CD4-positive, alpha-beta T cell treated with Interleukin-4 for 4 hours (primary cell): ENCODE results near the gene TCF19.

Source experiments
- DNase-seq: peaks from one replicate; pipeline ENCODE4 v3.0.0-alpha.2; 2020

The TCF19 gene

DNA sequence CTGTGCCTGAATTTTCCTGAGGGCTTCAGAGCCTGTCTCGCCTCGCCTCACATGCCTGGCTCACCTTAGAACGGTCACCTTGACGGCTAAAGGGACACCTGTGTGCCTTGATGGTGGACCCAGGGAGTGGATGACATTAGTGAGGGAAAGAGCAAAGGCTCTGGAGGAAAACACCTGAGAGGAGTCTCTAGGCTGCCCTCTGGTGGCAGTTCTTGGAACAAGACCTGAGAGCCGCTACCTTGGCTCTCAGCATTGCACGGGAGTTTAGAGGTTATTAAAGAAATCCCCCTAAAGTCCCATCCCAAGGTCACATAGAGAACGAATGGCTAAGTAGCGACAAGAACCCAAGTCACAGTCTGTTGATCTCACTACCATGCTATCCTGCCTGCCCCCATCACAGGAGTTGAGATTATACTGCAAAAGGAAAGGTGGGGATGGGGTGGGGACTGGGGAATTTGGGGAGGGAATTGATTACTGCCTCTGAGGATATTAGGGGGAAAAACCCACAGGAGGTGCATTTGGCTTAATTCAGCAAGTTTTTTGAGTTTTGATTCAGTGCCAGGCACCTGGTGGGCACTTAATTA lies 30.2 kb upstream of the TCF19 start:
- peak; percentile 74 for DNase-seq

DNA sequence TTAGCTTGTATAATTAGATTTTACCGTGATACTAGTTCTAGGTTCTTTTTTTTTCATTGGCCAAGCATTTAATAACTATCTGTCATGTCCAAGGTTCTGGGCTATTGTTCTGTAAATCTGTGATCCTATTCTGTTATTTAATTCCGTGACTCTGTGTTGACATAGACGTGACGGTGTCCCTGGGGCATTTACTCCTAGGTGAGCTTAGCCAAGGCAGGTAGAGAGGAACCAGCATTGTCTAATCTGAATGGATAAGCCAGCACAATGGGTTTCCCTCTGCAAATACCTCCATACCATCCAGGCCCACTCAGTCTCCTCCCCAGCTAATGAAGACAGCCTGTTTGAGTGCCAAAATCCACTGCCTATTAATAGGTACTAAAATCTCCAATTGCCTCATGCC lies 29.3 kb upstream of the TCF19 start:
- DNase-seq = no peak

DNA sequence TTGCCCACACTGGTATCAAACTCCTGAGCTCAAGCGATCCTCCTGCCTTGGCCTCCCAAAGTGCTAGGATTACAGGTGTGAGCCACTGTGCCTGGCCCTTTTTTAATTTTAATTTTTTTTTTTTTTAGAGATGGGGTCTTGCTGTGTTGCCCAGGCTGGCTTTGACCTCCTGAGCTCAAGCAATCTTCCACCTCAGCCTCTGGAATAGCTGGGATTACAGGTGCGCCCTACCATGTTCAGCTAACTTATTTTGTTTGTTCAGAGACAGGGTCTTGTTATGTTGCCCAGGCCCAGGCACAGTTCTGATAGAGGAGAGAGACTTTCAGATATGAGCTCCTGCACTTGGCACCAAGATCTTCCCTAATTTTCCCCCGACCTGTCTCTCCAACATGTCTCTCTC lies 27.6 kb upstream of the TCF19 start:
- no peak for DNase-seq

DNA sequence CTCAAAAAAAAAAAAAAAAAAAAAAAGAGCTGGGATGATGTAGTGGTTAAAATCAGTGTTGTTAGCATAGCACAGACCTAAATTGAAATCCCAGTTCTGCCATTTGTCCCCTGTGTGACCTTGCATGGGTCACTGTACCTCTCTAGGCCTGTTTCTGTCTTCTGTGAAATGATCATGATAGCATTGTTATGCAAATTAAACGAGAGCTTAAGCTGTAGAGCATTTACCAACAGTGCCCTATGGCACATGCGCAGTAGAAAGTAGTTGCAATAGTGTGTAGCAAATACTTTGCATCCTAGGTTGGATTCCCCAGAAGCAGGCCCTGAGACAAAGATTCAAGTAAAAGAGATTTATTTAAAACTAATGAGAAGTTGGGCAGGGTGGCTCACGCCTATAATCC lies 26.8 kb upstream of the TCF19 start:
- no peak for DNase-seq

DNA sequence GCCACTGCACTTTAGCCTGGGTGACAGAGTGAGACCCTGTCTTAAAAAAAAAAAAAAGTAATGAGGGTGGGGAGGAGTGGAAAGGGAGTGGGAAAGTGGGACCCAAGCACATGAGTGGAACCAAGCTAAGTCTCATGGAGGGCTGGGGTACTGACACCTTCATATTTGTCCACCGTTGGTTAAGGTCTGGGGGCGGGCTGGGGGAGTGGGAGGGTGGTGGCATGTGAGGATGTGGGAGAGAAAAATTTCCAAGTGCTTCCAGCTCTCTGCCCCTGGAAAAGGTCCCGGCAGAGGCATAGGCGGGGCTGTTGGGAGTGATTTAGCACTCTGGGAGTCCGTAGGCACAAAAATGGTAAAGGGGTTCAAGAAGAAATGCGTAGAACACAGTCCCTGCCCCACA lies 25.6 kb upstream of the TCF19 start:
- no peak for DNase-seq

DNA sequence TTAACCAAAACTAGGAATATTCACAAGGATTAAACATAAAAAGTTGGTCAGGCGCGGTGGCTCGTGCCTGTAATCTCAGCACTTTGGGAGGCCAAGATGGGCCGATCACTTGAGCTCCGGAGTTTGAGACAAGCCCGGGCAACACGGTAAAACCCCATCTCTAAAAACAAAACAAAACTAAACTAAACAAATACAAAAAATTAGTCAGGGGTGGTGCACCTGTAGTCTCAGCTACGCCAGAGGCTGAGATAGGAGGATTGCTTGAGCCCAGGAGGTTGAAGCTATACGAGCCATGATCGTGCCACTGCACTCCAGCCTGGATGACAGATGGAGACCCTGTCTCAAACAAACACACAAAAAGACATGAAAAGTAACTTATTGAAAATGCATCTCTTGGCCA lies 22.7 kb upstream of the TCF19 start:
- DNase-seq = no peak

DNA sequence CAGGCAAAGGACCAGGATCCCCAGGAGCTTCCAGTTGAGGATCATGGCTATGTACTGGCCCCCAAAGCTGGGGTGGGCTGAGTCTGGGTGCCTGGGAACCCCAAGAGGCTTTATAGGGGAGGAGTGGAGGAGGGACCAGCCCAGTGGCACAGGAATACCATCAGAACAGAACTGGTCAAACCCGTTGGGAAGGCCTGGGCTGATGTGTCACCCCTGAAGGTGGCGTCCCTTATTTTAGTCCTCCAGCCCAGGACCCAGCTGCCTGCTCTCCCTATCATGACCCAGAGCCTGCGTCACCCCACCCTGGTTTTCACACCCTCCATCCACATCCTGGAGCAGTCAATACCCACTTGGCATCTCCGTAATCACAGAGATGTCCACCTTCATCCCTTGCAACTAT lies 19.4 kb upstream of the TCF19 start, which contains the start of gene PSORS1C2:
Gene PSORS1C2 (minus strand): TSS at position 85 of the 400 bp plus-strand sequence. CDS start 40 bp downstream, at position 45.
- DNase-seq = no peak

DNA sequence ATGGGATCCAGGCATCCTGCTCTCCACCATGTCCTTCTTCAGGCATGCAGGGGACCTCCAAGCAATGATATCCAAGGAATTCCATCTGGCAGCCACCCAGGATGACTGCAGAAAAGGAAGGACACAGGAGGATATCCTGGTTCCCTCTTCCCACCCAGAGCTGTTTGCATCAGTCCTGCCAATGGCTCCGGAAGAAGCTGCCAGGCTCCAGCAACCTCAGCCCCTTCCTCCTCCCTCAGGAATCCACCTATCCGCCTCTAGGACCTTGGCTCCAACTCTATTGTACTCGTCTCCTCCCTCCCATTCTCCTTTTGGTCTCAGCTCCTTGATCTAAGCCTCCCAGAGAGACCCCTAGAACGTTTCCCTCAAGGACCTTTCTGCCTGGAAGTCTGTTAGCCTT lies 18.8 kb upstream of the TCF19 start:
- no peak for DNase-seq

DNA sequence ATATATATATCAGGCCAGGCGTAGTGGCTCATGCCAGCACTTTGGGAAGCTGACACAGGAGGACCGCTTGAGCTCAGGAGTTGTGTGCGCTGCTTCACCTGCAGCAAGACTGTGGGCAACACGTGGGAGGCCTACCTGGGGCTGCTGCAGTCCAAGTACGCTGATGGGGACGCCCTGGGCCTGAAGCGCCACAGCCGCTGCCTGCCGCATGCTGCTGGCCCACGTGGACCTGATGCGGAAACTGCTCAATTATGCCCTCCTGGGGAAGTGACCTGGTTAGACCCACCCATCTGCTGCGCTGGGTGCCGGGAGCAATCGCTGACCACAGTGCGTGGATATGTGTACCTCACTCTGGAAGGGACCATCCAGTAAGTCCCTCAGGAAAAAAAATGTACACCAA lies 17.7 kb upstream of the TCF19 start:
- DNase-seq = no peak

DNA sequence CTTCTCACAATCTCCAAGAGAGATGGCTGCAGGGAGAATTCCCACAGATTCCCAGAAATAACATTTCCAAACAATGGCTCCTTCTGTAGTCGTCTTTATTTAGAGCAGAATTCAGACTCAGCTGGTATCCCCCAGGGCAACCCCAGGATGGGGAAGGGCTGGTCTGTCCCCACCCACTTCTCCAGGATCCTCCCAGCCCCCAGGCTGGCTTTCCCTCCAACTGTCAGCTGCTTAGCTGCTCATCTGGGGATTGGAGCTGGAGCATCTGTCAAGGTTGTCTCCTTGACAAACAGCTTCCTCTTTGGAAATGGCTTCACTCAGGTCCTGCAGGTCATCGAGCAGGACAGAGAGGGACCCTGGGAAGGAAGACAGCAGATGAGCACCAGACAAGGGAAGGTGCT lies 16.0 kb upstream of the TCF19 start:
- DNase-seq = no peak

DNA sequence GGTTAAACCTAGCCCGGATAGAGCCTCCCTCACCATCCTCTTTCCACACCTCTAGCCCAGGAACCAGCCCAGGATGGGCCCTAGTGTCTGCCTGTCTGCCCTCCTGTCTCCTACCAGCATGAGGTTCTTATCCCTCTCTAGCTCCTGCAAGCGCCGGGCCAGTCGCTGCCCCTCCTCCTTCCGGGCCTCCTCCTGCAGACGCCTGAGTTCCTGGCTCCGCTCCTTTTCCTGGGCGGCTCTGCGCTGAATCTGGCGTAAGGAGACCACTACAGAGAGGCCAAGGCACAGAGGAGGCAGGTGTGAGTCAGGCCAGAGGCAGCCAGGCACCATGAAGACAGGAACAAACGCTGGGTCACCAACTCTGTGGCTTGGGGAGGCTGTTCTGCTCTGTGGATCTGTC lies 15.2 kb upstream of the TCF19 start:
- no peak for DNase-seq

DNA sequence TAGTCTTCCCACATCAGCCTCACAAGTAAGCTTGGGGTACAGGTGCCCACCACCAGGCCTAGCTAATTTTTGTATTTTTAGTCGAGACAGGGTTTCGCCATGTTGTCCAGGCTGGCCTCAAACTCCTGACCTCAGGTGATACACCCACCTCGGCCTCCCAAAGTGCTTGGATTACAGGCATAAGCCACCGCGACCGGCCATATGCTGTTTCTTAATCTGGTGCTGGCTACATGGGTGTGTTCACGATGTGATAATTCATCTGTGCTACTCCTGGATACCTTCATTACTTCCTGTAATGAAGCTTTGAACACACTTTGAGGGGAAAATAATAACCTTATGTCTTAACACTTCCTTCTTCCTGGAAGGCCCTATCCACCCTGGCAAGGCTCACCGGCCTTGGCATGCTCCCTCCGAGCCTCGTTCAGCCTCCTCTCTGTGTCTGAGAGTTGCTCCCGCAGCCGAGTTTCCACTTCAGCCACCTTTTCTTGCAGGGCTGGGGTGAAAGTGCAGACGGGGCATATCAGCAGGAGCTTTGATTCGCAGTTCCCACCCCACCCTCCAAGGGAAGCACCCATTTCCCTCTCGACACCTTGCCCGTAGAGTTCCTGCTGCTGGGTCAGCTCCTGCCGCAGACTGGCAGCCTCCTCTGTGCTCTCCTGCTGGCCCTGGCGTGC lies 14.0 kb upstream of the TCF19 start:
- no peak for DNase-seq

DNA sequence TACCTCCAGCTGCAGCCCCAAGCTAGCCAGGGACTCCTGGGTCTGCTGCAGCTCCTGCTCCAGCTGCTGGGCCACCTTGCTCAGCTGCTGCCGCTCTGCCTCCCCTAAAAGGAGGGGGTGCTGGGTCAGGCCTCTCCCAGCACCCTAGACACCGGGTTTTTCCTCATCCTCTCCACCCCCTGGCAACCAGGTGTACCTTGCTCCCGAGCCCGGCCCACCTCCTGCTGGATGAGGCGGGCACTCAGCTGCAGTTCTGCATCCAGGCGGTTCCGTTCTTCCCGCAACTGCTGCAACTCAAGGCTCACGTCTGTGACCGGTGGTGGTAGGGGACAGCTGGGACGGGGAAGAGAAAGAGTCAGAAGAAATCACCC lies 13.4 kb upstream of the TCF19 start:
- no peak for DNase-seq

DNA sequence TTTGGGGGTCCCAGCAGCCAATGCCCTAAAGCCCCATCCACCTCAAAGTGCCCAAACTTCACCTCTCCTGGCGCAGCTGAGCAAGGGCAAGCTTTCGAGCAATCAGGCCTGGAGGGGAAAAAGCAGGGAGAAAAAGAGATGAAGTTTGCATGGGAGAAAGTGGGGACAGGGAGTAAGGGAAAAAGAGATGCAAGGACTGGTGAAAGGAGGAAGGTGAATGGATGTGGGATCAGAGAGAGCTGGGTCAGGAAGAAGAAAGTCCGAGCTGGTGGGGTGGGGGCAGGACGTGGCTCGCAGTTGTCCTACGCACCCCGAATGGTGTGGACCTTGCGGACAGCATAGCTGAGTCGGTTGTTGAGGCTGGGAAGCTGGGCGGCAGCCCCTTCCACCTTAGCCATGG lies 13.0 kb upstream of the TCF19 start:
- no peak for DNase-seq

DNA sequence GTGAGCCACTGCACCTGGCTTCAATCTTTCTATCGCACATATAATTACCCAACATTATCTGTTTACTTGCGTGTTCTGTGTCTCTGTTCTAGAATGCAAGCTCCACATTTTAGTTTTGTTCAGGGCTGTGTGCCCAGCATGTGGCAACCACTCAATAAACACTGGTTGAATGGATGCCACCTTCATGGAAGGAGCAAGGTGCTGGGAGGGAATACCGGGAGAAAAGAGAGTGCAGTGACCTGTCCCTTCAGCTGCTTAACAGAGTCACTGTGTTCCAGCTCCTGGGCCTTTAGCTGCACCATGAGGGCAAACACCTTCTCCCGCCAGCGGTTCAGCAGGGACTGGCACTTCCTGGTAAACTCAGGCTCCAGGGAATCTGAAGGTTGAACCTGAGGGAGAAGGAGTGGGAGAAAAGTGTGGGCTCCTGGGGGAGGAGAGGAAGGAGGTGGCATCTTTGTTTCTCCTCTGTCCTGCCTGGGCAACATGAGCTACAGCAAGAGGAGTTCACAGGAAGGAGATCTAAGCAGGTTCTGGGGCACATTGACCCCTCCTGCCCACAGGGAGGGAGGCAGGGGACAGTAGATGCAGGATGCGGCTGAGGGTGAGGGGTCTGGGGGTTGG lies 8.5 kb upstream of the TCF19 start:
- DNase-seq = no peak

DNA sequence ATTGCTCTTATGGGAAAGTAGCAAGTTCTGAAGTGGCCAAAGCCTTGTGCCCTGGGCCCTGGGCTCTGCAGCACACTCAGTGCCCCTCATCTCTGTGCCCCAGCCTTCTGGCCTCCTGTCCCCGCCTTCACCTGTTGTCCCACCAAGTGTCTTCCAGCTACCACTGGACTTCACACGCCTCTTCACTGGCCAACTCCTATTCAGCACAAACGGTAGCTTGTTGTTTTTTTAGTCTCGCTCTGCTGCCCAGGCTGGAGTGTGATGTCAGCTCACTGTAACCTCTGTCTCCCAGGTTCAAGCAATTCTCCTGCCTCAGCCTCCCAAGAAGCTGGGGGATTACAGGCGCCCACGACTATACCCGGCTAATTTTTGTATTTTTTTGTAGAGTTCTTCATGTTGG lies 5.6 kb upstream of the TCF19 start:
- DNase-seq = no peak

DNA sequence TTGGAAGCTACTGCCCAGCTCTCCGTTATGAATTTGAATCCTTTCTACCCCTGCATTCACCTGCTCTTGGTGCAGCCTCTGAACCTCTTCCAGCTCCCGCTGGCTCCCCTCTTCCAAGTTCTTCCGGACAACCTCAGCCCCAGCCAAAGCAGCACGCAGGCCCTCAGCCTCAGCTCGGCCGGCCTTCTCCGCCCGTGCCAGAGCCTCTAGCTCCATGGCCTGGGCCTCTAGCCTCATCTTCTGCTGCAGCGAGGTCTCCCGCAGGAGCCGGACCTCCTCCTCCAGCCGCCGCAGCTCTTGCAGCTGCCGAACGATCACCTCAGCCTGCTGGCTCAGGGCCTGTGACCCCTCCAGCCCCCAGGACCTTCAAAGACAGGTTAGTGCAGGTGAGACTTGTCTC lies 4.0 kb upstream of the TCF19 start:
- DNase-seq = no peak

DNA sequence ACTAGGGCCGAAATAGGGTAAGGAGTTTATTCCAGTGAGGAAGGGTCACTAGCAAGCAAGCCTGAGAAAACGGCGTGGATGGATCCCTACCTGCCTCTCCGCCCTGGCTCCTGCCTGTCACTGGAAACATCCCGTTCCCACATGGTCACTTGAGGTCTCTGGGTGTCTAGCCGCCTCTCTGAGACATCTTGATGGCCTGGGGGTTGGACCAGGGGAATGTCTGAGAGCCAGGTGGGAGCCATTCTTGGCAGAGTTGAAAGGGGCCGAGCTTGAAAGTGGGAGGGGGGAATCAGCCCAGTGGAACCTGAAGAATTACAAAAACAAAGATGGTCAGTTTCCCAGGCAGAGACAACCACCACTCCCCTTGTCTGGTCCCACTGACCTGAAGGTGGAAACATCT lies 1.7 kb upstream of the TCF19 start:
- no peak for DNase-seq

DNA sequence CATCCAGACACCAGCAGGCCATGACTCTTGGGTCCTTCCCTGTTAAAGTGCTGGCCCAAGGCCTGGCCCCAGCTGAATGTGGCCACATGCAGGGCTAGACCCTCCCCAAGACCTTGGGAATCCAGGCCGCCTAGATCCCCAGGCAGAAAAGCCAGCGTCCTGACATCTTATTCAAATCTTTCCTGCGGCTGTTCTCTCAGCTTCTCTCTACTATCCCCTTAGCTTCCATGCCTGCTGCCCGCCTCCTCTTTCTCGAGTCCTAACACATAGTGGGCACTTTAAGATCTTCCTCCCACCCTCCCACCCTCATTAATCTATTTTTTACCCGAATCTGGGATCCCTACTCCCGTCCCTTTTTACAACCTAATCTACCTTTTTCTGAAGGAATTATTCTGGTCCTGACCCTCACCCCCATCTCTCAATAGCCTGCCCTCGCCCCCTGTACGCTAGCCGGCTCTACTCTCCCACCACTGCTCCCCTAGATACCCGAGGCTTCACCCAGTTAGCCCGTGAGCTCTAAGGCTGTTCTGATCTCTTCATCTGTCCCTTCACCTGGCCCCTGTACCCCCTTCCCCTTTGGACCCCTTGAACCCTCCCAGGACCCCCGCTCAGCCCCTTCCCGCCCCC lies 763 bp upstream of the TCF19 start, which contains the start of gene CCHCR1:
Gene CCHCR1 (minus strand): TSS at position 290 of the 627 bp plus-strand sequence. CDS start 202 bp downstream, at position 88.
- DNase-seq = no peak

DNA sequence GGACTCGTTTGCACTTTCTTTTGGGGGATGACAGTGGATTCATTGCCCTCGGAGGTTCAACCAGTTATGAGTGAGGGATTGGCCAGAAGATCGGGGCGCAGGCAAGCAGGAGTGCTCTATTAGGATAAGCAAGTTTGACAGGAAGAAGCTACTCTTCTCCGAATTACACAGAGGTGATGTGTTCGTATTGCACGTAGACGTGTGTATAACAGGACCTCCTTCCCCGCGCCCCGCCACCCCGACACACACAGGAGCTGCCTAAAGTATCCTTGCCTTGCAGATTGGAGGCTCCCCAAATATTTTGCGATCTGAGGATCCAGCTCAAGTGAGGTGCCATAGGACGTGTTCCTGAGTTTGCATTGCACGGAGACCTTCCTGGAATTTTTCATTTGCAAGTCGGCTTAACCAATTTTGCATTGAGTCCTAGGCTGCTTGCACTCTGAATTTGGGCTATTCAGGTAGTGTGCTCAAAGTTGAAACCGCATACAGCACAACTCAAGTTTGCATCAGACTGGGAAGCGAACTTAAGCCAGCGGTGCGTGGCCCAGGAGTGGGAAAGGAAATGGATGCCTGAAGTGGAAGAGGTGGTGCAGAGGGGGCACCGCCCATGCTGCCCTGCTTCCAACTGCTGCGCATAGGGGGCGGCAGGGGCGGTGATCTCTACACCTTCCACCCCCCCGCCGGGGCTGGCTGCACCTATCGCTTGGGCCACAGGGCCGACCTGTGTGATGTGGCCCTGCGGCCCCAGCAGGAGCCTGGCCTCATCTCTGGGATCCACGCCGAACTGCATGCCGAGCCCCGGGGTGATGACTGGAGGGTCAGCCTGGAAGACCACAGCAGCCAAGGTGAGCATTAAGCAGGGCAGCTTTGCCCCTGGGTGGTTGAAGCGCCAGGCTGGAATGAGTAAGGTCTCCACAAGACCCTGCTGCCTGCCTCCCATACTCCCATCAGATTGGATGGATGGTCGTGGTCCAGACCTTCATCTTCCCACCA lies 770 bp downstream of the TCF19 start:
- DNase-seq = no peak

DNA sequence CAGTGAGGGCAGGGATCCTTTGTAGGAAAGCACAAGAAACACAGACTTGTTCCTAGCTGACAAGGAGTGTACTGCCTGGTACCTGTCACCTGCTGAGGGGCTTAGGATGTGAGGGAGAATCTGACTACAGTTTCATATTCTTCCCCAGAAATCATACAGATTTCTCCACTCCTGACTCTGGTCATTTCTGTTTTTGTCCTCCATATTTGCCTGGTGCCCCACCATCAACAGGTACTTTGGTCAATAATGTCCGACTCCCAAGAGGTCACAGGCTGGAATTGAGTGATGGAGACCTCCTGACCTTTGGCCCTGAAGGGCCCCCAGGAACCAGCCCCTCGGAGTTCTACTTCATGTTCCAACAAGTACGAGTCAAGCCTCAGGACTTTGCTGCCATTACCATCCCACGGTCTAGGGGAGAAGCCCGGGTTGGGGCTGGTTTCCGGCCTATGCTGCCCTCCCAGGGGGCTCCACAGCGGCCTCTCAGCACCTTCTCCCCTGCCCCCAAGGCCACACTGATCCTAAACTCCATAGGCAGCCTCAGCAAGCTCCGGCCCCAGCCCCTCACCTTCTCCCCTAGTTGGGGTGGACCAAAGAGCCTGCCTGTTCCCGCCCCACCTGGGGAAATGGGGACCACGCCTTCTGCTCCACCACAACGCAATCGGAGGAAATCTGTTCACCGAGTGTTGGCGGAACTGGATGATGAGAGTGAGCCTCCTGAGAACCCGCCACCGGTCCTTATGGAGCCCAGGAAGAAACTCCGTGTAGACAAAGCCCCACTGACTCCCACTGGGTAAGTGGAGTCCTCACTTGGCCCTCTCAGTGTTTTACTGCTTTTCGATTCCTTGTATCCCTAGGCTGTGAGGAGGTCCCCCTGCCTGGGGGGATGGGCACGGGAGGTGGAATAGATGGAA lies 3.1 kb downstream of the TCF19 start:
- DNase-seq = no peak
